Uterus (tissue), 4 donors: ENCODE results near the gene ACOT13. TPM values are rescaled to one million over a fixed set of nuclear protein-coding genes. Genes with fewer than 3 reads are reported as not detected.
"Not testable (repeated sequence)": the region's sequence is repeated elsewhere in the genome, so short reads cannot be mapped to it uniquely, and the experiment has no call there.

Experiments used
- DNase-seq, 2 donors: peaks; one replicate each; pipeline ENCODE4 v3.0.0-alpha.2; 2019 to 2020
- H3K27ac ChIP-seq, 2 donors: fragments of 200-600 bp; sonication (generic); 1 replicate in 1 of 2; 2 replicates in 1 of 2; pipeline ENCODE4 v1.5.1; 2016 to 2018
- H3K27me3 ChIP-seq, 2 donors: fragments of 200-600 bp; sonication (generic); one replicate each; pipeline ENCODE4 v1.5.1; 2018 to 2019; ENCODE audit warnings: control low read depth in 1 of 2
- H3K36me3 ChIP-seq, 2 donors: fragments of 200-600 bp; sonication (generic); one replicate each; pipeline ENCODE4 v1.5.1; 2019; ENCODE audit warnings: control low read depth in 1 of 2
- H3K4me1 ChIP-seq, 2 donors: fragments of 200-600 bp; sonication (generic); one replicate each; pipeline ENCODE4 v1.5.1; 2018 to 2019; ENCODE audit warnings: control low read depth in 1 of 2
- H3K4me3 ChIP-seq, 2 donors: fragments of 200-600 bp; sonication (generic); 1 replicate in 1 of 2; 2 replicates in 1 of 2; pipeline ENCODE4 v1.5.1; 2018 to 2019; ENCODE audit warnings: mild to moderate bottlenecking in 1 of 2
- H3K9me3 ChIP-seq, 2 donors: fragments of 200-600 bp; sonication (generic); one replicate each; pipeline ENCODE4 v1.5.1; 2019; ENCODE audit warnings: control low read depth in 1 of 2
- CTCF ChIP-seq, 4 experiments: fragments of 200-600 bp in 2 of 4; fragments of 450-650 bp in 2 of 4; sonication (generic) in 2 of 4; IDR thresholded peaks; one replicate each; pipeline ENCODE4 v1.5.1; 2016 to 2019; ENCODE audit warnings: antibody characterized with exemption in 4 of 4, mild to moderate bottlenecking in 2 of 4, moderate library complexity in 1 of 4
- POLR2A ChIP-seq, 2 donors: fragments of 450-650 bp; IDR thresholded peaks; one replicate each; pipeline ENCODE4 v1.6.1; 2016; ENCODE audit warnings: antibody characterized with exemption in 2 of 2, mild to moderate bottlenecking in 1 of 2, moderate library complexity in 1 of 2
- intact Hi-C: fragments of 100-400 bp; cut with DNase I; formaldehyde crosslinking; loops from one replicate; pipeline ENCODE4 v1.15.1; 2023; ENCODE audit warnings: low total_unique reads
- total RNA-seq, 4 donors: library from RNA; depleted of rRNA in 3 of 4; stranded (reverse); fragments of >200 nt in 3 of 4; gene quantifications; one replicate each; pipeline versions ENCODE4 v1.1.0 to v1.2.4, GENCODE V29; 2014 to 2023
- donor health status: DM: yes; HTN: yes; CAD: no.

ACOT13 gene
- total RNA-seq, 4 donors from 2014 or later: 3.8 to 10.0 (median 4.2) TPM

- H3K4me1 ChIP-seq: peaks cover 0 to 8% of the 10 kb centered on the region in 2 donors
- H3K36me3 ChIP-seq: no peaks in the 10 kb centered on the region
- no peaks in the 10 kb centered on the region for H3K27me3 ChIP-seq
- H3K4me3 ChIP-seq: no peak overlapping the region
- TF ChIP-seq POLR2A (IDR thresholded peaks at IDR 0.05): no peak
- no peak for TF ChIP-seq CTCF (IDR thresholded peaks at IDR 0.05)
- H3K27ac ChIP-seq: no peak overlapping the region
- intact Hi-C loops: no loop called here
- DNase-seq: no peak
- H3K9me3 ChIP-seq: no peaks in the 10 kb centered on the region
These were observed 41.7 kb downstream of the ACOT13 start for GRCh38 chr6:24708612-24709011.

- Histone ChIP-seq H3K27me3 (no peaks in the 10 kb centered on the region), H3K27ac (no peak overlapping the region), H3K9me3 (no peaks in the 10 kb centered on the region), H3K4me1 (peaks cover 0 to 11% of the 10 kb centered on the region in 2 donors), H3K36me3 (no peaks in the 10 kb centered on the region), H3K4me3 (no peak overlapping the region)
- intact Hi-C loops: no loop called here
- DNase-seq: no peak
- TF ChIP-seq CTCF (IDR thresholded peaks at IDR 0.05) (no peak), POLR2A (IDR thresholded peaks at IDR 0.05) (no peak)
These were observed 42.3 kb downstream of the ACOT13 start for GRCh38 chr6:24709014-24709711.

GRCh38 chr6:24710519-24711303 lies 43.8 kb downstream of the ACOT13 start:
- DNase-seq: no peak
- Histone ChIP-seq H3K27me3 (no peaks in the 10 kb centered on the region), H3K4me1 (peaks cover 0 to 8% of the 10 kb centered on the region in 2 donors), H3K36me3 (no peaks in the 10 kb centered on the region), H3K9me3 (no peaks in the 10 kb centered on the region), H3K27ac (no peak overlapping the region), H3K4me3 (no peak overlapping the region)
- intact Hi-C loops: no loop called here
- no peak for TF ChIP-seq POLR2A (IDR thresholded peaks at IDR 0.05)
- no peak for TF ChIP-seq CTCF (IDR thresholded peaks at IDR 0.05)

- DNase-seq, H3K9me3 ChIP-seq, intact Hi-C loops, H3K36me3 ChIP-seq, H3K27me3 ChIP-seq: not testable (repeated sequence)
- H3K4me3 ChIP-seq: peak overlapping the region; percentile 62 to 88
- H3K4me1 ChIP-seq: peaks cover 0 to 13% of the 10 kb centered on the region in 2 donors
- H3K27ac ChIP-seq: peak overlapping the region in 1 of 2 donors; percentile 99
These were observed 49.8 kb downstream of the ACOT13 start for GRCh38 chr6:24716602-24717148.

- Histone ChIP-seq H3K4me3 (peak overlapping the region; percentile 62 to 88), H3K36me3 (no peaks in the 10 kb centered on the region), H3K27ac (peak overlapping the region; percentile 98 to 99), H3K9me3 (no peaks in the 10 kb centered on the region), H3K4me1 (peaks cover 0 to 15% of the 10 kb centered on the region in 2 donors), H3K27me3 (no peaks in the 10 kb centered on the region)
- TF ChIP-seq POLR2A (IDR thresholded peaks at IDR 0.05) (no peak), CTCF (IDR thresholded peaks at IDR 0.05) (no peak)
- intact Hi-C loops: no loop called here
- DNase-seq: no peak
These were observed 51.7 kb downstream of the ACOT13 start for GRCh38 chr6:24718449-24719124.
